ENCODE results near the gene SMARCD3.

Gene SMARCD3

DNA sequence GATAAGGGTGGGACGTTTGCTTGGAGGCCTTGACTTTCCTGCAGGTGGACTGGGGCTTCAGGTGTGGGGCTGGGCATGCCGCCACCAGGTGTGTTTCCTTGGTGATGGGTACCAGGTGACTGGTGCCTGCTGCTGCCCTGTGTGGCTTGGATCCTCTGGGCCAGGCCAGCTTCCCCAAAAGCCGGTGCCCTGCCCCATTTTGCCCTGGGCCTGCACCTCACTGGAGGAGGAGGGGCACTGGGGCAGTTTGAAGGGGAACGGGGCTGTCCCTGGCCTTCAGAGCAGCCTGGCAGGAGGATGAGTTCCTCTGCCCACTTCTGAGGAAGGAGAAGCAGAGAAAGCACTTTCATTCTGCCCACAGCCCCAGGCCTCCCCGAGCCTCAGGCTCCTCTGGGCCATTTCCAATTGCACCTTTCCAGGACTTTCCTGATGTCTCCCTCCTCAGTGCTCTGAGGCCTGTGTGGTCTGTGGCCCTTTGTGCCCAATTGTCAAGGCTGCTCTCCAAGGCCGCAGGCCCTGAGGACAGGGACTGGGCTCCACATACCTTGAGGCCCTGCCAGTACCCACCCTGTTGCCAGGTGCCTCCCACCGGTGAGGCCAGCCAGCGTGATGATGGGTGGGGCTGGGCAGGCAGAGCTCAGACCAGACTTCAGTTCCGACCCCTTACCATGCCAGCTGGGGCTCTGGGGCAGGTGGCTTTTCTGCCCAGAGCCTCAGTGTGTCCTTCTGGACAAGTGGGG is 25.3 kb upstream of the SMARCD3 start:
- H3K4me3 ChIP-seq (ENCODE audit: low read depth in 1 of 5, low read length in 5 of 5) = no peak overlapping the region
- peaks cover 10 to 34% (median 18%) of the 10 kb centered on the region in 5 donors for H3K4me1 ChIP-seq (ENCODE audit: control insufficient read depth in 5 of 5, insufficient read depth in 5 of 5, low read length in 5 of 5)
- H3K9me3 ChIP-seq (ENCODE audit: control insufficient read depth in 5 of 5, low read length in 5 of 5) = no peaks in the 10 kb centered on the region
- H3K27me3 ChIP-seq (ENCODE audit: control insufficient read depth in 5 of 5, insufficient read depth in 4 of 5, low read length in 5 of 5) = peaks cover 4 to 13% (median 7%) of the 10 kb centered on the region in 5 donors
- H3K9ac ChIP-seq (ENCODE audit: low read length in 5 of 5) = no peak overlapping the region
- H3K27ac ChIP-seq (ENCODE audit: low read depth, low read length) = no peak overlapping the region
- no peaks in the 10 kb centered on the region for H3K36me3 ChIP-seq (ENCODE audit: control insufficient read depth in 5 of 5, insufficient read depth in 5 of 5, low read length in 5 of 5)

DNA sequence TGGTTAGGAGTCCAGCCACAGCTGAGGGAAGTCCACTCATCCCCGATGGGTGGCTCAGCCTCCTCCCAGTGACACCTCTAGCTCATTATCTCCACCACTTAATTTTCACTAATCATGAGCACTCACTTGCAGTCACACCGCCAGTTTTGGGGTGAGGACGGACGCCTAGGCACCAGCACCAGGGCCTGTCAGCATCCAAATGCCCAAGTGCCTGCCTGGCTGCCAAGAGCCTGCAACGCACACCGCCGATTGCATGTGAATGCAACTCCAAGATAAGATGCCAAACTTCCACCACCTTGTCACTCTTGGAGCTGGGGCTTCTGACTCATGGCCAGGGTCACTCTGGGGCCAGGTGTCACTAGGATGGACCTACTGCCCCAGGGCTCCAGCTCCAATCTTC is 24.4 kb upstream of the SMARCD3 start:
- Histone ChIP-seq H3K4me1 (ENCODE audit: control insufficient read depth in 5 of 5, insufficient read depth in 5 of 5, low read length in 5 of 5) (peaks cover 10 to 34% (median 18%) of the 10 kb centered on the region in 5 donors), H3K27ac (ENCODE audit: low read depth, low read length) (no peak overlapping the region), H3K27me3 (ENCODE audit: control insufficient read depth in 5 of 5, insufficient read depth in 4 of 5, low read length in 5 of 5) (peaks cover 4 to 13% (median 5%) of the 10 kb centered on the region in 5 donors), H3K36me3 (ENCODE audit: control insufficient read depth in 5 of 5, insufficient read depth in 5 of 5, low read length in 5 of 5) (no peaks in the 10 kb centered on the region), H3K9ac (ENCODE audit: low read length in 5 of 5) (no peak overlapping the region), H3K9me3 (ENCODE audit: control insufficient read depth in 5 of 5, low read length in 5 of 5) (no peaks in the 10 kb centered on the region), H3K4me3 (ENCODE audit: low read depth in 1 of 5, low read length in 5 of 5) (no peak overlapping the region)

GRCh38 chr7:151272405-151272804 is 23.9 kb upstream of the SMARCD3 start:
- Histone ChIP-seq H3K4me1 (ENCODE audit: control insufficient read depth in 5 of 5, insufficient read depth in 5 of 5, low read length in 5 of 5) (peaks cover 10 to 33% (median 18%) of the 10 kb centered on the region in 5 donors), H3K9me3 (ENCODE audit: control insufficient read depth in 5 of 5, low read length in 5 of 5) (no peaks in the 10 kb centered on the region), H3K27ac (ENCODE audit: low read depth, low read length) (peak overlapping the region; percentile 58)

GRCh38 chr7:151271699-151272355 is 23.3 kb upstream of the SMARCD3 start:
- H3K4me3 ChIP-seq (ENCODE audit: low read depth in 1 of 5, low read length in 5 of 5) = peak overlapping the region in 1 of 5 donors; percentile 22
- peak overlapping the region; percentile 58 for H3K27ac ChIP-seq (ENCODE audit: low read depth, low read length)
- H3K4me1 ChIP-seq (ENCODE audit: control insufficient read depth in 5 of 5, insufficient read depth in 5 of 5, low read length in 5 of 5) = peaks cover 10 to 28% (median 14%) of the 10 kb centered on the region in 5 donors
- peak overlapping the region in 3 of 5 donors; percentile 10 to 57 (median 27) for H3K9ac ChIP-seq (ENCODE audit: low read length in 5 of 5)
- H3K36me3 ChIP-seq (ENCODE audit: control insufficient read depth in 5 of 5, insufficient read depth in 5 of 5, low read length in 5 of 5) = no peaks in the 10 kb centered on the region
- H3K27me3 ChIP-seq (ENCODE audit: control insufficient read depth in 5 of 5, insufficient read depth in 4 of 5, low read length in 5 of 5) = peaks cover 0 to 9% (median 3%) of the 10 kb centered on the region in 5 donors
- no peaks in the 10 kb centered on the region for H3K9me3 ChIP-seq (ENCODE audit: control insufficient read depth in 5 of 5, low read length in 5 of 5)

More at GRCh38 chr7:151272405-151272804, 23.9 kb upstream of the SMARCD3 start:
- Histone ChIP-seq H3K27me3 (ENCODE audit: control insufficient read depth in 5 of 5, insufficient read depth in 4 of 5, low read length in 5 of 5) (peaks cover 0 to 9% (median 4%) of the 10 kb centered on the region in 5 donors), H3K36me3 (ENCODE audit: control insufficient read depth in 5 of 5, insufficient read depth in 5 of 5, low read length in 5 of 5) (no peaks in the 10 kb centered on the region), H3K4me3 (ENCODE audit: low read depth in 1 of 5, low read length in 5 of 5) (peak overlapping the region in 1 of 5 donors; percentile 22), H3K9ac (ENCODE audit: low read length in 5 of 5) (peak overlapping the region in 3 of 5 donors; percentile 10 to 57 (median 27))

DNA sequence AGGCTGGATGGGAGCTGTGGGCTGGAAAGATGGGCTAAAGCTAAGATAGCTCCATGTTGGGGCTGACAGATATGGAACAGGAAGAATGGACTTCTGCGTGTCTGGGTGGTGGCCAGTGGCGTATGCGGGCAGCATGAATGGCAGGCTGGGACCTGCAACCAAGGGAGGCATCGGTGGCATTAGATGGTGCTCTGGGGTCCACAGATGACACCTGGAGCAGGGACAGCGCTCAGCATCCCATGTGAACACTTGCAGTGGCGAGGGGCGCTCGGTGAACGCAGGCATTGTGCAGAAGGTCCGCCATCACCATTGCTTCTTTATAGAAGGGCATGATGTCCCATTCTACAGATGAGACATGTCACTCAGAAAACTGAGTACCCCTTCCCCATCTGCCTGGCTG is 21.0 kb upstream of the SMARCD3 start:
- peaks cover 0 to 4% (median 2%) of the 10 kb centered on the region in 5 donors for H3K27me3 ChIP-seq (ENCODE audit: control insufficient read depth in 5 of 5, insufficient read depth in 4 of 5, low read length in 5 of 5)
- no peak overlapping the region for H3K27ac ChIP-seq (ENCODE audit: low read depth, low read length)
- H3K4me1 ChIP-seq (ENCODE audit: control insufficient read depth in 5 of 5, insufficient read depth in 5 of 5, low read length in 5 of 5) = peaks cover 10 to 20% (median 14%) of the 10 kb centered on the region in 5 donors

GRCh38 chr7:151265351-151265931 is 16.9 kb upstream of the SMARCD3 start:
- no peak overlapping the region for H3K4me3 ChIP-seq (ENCODE audit: low read depth in 1 of 5, low read length in 5 of 5)
- H3K27me3 ChIP-seq (ENCODE audit: control insufficient read depth in 5 of 5, insufficient read depth in 4 of 5, low read length in 5 of 5) = peaks cover 18 to 34% (median 26%) of the 10 kb centered on the region in 5 donors
- no peaks in the 10 kb centered on the region for H3K36me3 ChIP-seq (ENCODE audit: control insufficient read depth in 5 of 5, insufficient read depth in 5 of 5, low read length in 5 of 5)
- H3K9me3 ChIP-seq (ENCODE audit: control insufficient read depth in 5 of 5, low read length in 5 of 5) = no peaks in the 10 kb centered on the region
- H3K9ac ChIP-seq (ENCODE audit: low read length in 5 of 5) = no peak overlapping the region
- H3K27ac ChIP-seq (ENCODE audit: low read depth, low read length) = no peak overlapping the region
- peaks cover 0 to 7% (median 0%) of the 10 kb centered on the region in 5 donors for H3K4me1 ChIP-seq (ENCODE audit: control insufficient read depth in 5 of 5, insufficient read depth in 5 of 5, low read length in 5 of 5)

More for the DNA sequence above, 21.0 kb upstream of the SMARCD3 start:
- Histone ChIP-seq H3K9ac (ENCODE audit: low read length in 5 of 5) (no peak overlapping the region), H3K4me3 (ENCODE audit: low read depth in 1 of 5, low read length in 5 of 5) (no peak overlapping the region), H3K9me3 (ENCODE audit: control insufficient read depth in 5 of 5, low read length in 5 of 5) (no peaks in the 10 kb centered on the region), H3K36me3 (ENCODE audit: control insufficient read depth in 5 of 5, insufficient read depth in 5 of 5, low read length in 5 of 5) (no peaks in the 10 kb centered on the region)

- H3K9me3 ChIP-seq (ENCODE audit: control insufficient read depth in 5 of 5, low read length in 5 of 5) = no peaks in the 10 kb centered on the region
- no peaks in the 10 kb centered on the region for H3K36me3 ChIP-seq (ENCODE audit: control insufficient read depth in 5 of 5, insufficient read depth in 5 of 5, low read length in 5 of 5)
- H3K9ac ChIP-seq (ENCODE audit: low read length in 5 of 5) = no peak overlapping the region
Observed at GRCh38 chr7:151264615-151265014, 16.1 kb upstream of the SMARCD3 start.

GRCh38 chr7:151261529-151261928 is 13.0 kb upstream of the SMARCD3 start:
- Histone ChIP-seq H3K4me1 (ENCODE audit: control insufficient read depth in 5 of 5, insufficient read depth in 5 of 5, low read length in 5 of 5) (peaks cover 0 to 10% (median 3%) of the 10 kb centered on the region in 5 donors), H3K36me3 (ENCODE audit: control insufficient read depth in 5 of 5, insufficient read depth in 5 of 5, low read length in 5 of 5) (no peaks in the 10 kb centered on the region)

More at GRCh38 chr7:151264615-151265014, 16.1 kb upstream of the SMARCD3 start:
- H3K4me1 ChIP-seq (ENCODE audit: control insufficient read depth in 5 of 5, insufficient read depth in 5 of 5, low read length in 5 of 5) = peaks cover 0 to 7% (median 0%) of the 10 kb centered on the region in 5 donors
- no peak overlapping the region for H3K4me3 ChIP-seq (ENCODE audit: low read depth in 1 of 5, low read length in 5 of 5)
- no peak overlapping the region for H3K27ac ChIP-seq (ENCODE audit: low read depth, low read length)
- H3K27me3 ChIP-seq (ENCODE audit: control insufficient read depth in 5 of 5, insufficient read depth in 4 of 5, low read length in 5 of 5) = peaks cover 18 to 37% (median 26%) of the 10 kb centered on the region in 5 donors

DNA sequence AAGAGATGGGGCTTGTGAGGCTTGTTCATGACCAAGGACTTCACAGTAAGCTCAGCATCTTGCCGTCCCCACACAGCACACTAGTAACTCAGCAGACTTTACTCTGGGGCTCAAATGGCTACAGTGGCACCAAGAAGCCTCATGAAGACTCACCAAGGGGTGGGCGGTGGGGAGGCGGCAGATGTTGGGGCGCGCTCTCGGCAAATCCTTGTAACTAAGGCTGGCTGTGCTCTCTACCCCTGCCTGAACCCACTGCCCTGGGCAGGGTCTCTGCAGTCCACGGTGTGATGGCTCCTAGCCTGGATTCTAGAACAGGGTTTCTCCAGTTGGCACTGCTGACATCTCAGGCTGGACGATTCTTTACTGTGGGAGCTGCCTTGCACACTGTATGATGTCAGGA is 12.4 kb upstream of the SMARCD3 start:
- Histone ChIP-seq H3K4me3 (ENCODE audit: low read depth in 1 of 5, low read length in 5 of 5) (no peak overlapping the region), H3K9ac (ENCODE audit: low read length in 5 of 5) (no peak overlapping the region), H3K36me3 (ENCODE audit: control insufficient read depth in 5 of 5, insufficient read depth in 5 of 5, low read length in 5 of 5) (no peaks in the 10 kb centered on the region), H3K4me1 (ENCODE audit: control insufficient read depth in 5 of 5, insufficient read depth in 5 of 5, low read length in 5 of 5) (peaks cover 0 to 12% (median 3%) of the 10 kb centered on the region in 5 donors), H3K27me3 (ENCODE audit: control insufficient read depth in 5 of 5, insufficient read depth in 4 of 5, low read length in 5 of 5) (peaks cover 18 to 43% (median 29%) of the 10 kb centered on the region in 5 donors), H3K27ac (ENCODE audit: low read depth, low read length) (no peak overlapping the region), H3K9me3 (ENCODE audit: control insufficient read depth in 5 of 5, low read length in 5 of 5) (no peaks in the 10 kb centered on the region)

More at GRCh38 chr7:151261529-151261928, 13.0 kb upstream of the SMARCD3 start:
- H3K9ac ChIP-seq (ENCODE audit: low read length in 5 of 5) = no peak overlapping the region
- no peaks in the 10 kb centered on the region for H3K9me3 ChIP-seq (ENCODE audit: control insufficient read depth in 5 of 5, low read length in 5 of 5)
- H3K27ac ChIP-seq (ENCODE audit: low read depth, low read length) = no peak overlapping the region
- peaks cover 18 to 42% (median 29%) of the 10 kb centered on the region in 5 donors for H3K27me3 ChIP-seq (ENCODE audit: control insufficient read depth in 5 of 5, insufficient read depth in 4 of 5, low read length in 5 of 5)
- H3K4me3 ChIP-seq (ENCODE audit: low read depth in 1 of 5, low read length in 5 of 5) = no peak overlapping the region
